Neural crest cell (in vitro differentiated cells): ENCODE data around the gene IMPACT. TPM values are rescaled to one million over a fixed set of nuclear protein-coding genes. Genes with fewer than 3 reads are reported as not detected.

Source experiments
- DNase-seq: peaks from one replicate; pipeline ENCODE4 v3.0.0; 2021; ENCODE audit warnings: low read depth, mixed read lengths, low spot score
- H3K27ac Mint-ChIP-seq: one replicate; pipeline ENCODE4 v1.8.0; 2021; ENCODE audit warnings: mild to moderate bottlenecking, mixed read lengths; ENCODE audit not compliant: unreplicated experiment
- H3K27me3 Mint-ChIP-seq: 2 replicates; pipeline ENCODE4 v1.8.0; 2021; ENCODE audit warnings: low read depth, mild to moderate bottlenecking, mixed read lengths
- H3K36me3 Mint-ChIP-seq: 2 replicates; pipeline ENCODE4 v1.8.0; 2021; ENCODE audit warnings: low read depth, mild to moderate bottlenecking, mixed read lengths
- H3K4me1 Mint-ChIP-seq: 2 replicates; pipeline ENCODE4 v1.8.0; 2021; ENCODE audit warnings: mixed read lengths
- H3K4me3 Mint-ChIP-seq: one replicate; pipeline ENCODE4 v1.8.0; 2021; ENCODE audit warnings: mild to moderate bottlenecking, mixed read lengths
- H3K9me3 Mint-ChIP-seq: 2 replicates; pipeline ENCODE4 v1.8.0; 2021; ENCODE audit warnings: mixed read lengths
- total RNA-seq: library from RNA; stranded (reverse); gene quantifications from 2 replicates; pipeline ENCODE4 v1.2.1, GENCODE V29; 2021
- TF ChIP-seq, protein P1 (sequence below): fragments of 200-600 bp; sonication (generic); conservative IDR thresholded peaks from 2 replicates; pipeline ENCODE4 v1.5.0; 2021; ENCODE audit warnings: antibody characterized with exemption, mild to moderate bottlenecking

The IMPACT gene
- total RNA-seq, 1 donor from 2014 or later, result 32.7 TPM

DNA sequence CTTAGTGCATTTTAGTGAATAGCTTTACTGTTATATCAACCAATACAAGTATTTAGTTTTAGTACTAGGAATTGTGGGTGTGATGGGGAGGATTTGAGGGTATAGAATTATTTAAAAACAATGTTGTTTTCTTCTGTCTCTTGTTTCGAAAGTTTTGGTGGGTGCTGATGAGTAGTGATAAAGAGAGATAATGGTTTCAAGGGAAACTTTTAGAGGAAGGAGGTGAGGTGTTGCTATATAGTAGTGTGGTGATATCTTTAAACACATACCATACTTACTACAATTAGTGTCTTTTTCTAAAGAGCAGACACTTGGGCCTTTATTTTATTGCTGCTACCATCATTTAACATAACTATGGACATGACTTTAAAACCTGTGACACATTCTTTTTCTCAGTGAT, 10.5 kb downstream of the IMPACT start:
- Mint-ChIP-seq H3K4me1 (no peaks in the 10 kb centered on the region), H3K9me3 (no peaks in the 10 kb centered on the region), H3K27me3 (no peaks in the 10 kb centered on the region), H3K4me3 (no peak overlapping the region), H3K27ac (no peak overlapping the region), H3K36me3 (peaks cover 31% of the 10 kb centered on the region)
- TF ChIP-seq, protein P1, sequence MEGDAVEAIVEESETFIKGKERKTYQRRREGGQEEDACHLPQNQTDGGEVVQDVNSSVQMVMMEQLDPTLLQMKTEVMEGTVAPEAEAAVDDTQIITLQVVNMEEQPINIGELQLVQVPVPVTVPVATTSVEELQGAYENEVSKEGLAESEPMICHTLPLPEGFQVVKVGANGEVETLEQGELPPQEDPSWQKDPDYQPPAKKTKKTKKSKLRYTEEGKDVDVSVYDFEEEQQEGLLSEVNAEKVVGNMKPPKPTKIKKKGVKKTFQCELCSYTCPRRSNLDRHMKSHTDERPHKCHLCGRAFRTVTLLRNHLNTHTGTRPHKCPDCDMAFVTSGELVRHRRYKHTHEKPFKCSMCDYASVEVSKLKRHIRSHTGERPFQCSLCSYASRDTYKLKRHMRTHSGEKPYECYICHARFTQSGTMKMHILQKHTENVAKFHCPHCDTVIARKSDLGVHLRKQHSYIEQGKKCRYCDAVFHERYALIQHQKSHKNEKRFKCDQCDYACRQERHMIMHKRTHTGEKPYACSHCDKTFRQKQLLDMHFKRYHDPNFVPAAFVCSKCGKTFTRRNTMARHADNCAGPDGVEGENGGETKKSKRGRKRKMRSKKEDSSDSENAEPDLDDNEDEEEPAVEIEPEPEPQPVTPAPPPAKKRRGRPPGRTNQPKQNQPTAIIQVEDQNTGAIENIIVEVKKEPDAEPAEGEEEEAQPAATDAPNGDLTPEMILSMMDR, result no peak
- DNase-seq, result no peak

DNA sequence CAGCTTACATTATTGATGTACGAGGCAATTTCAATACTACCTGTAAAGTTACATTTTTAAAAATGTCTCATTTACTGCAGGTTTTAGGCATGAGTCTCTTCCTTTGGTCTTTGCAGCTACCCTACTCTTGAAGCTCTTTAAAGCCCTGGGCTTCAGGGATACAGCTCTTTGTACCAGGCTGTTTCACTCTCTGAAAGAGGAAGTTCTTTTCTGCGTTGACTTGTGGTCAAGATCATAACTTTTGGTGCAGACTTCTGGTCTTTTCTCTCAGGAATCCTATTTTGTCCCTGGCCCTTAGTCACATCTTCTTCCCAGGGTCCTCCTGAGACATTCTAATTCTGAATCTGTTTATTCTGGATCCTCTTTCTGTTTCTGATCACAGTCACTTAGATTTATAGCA, 17.4 kb downstream of the IMPACT start:
- Mint-ChIP-seq H3K9me3 (no peaks in the 10 kb centered on the region), H3K36me3 (peaks cover 17% of the 10 kb centered on the region), H3K4me3 (no peak overlapping the region), H3K27ac (no peak overlapping the region), H3K4me1 (no peaks in the 10 kb centered on the region), H3K27me3 (no peaks in the 10 kb centered on the region)
- no peak for DNase-seq
- TF ChIP-seq, protein P1, result no peak

DNA sequence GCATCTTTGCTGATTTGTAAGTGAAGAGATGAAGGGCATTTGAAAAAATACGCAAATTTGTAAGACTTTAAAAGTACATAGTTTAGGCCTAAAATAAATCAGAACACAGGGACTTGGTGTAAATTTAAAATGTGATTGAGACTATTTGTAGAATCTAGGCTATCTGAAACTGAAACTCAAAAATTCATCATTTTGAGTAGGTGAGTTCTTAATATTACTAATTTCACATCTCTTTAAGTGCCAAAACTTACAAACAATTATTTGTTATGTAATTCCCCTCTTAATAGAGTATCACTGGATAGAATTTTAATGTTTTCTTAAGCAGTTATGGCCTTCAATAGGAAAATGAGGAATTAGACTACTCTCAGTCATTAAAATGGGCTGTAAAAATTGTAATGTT, 20.0 kb downstream of the IMPACT start:
- Mint-ChIP-seq H3K27me3 (no peaks in the 10 kb centered on the region), H3K36me3 (peaks cover 13% of the 10 kb centered on the region), H3K4me3 (no peak overlapping the region), H3K27ac (no peak overlapping the region), H3K9me3 (no peaks in the 10 kb centered on the region), H3K4me1 (no peaks in the 10 kb centered on the region)
- TF ChIP-seq, protein P1, result no peak
- no peak for DNase-seq

DNA sequence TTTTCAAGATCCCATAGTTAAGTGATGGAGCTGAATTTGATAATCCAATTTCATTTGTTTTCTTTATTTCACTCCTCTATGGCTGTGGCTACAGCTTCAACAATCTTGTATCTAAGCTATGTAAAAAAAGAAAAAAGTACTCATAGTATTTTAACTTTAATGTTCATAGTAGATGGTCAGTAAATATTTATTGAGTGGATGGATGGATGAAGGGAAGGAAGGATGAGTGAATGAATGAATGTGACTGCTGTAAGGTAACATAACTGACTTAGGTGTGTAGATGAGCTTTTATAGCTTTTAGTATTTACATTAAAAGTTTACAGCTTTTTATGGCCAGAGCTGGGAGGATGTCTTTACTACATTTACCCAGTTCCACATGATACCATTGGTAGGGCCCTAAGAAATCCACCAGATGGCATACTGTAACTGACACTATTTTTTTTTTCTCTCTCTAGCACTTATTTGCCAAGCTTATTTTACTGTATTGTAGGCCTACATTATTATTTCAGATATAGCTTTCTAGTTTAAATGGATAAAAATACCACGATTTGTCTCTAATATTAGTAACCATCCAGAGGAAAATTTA, 20.6 kb downstream of the IMPACT start:
- no peaks in the 10 kb centered on the region for H3K27me3 Mint-ChIP-seq
- H3K36me3 Mint-ChIP-seq, result peaks cover 11% of the 10 kb centered on the region
- no peak overlapping the region for H3K4me3 Mint-ChIP-seq
- H3K9me3 Mint-ChIP-seq, result no peaks in the 10 kb centered on the region
- no peaks in the 10 kb centered on the region for H3K4me1 Mint-ChIP-seq
- TF ChIP-seq, protein P1, result no peak
- DNase-seq, result no peak
- H3K27ac Mint-ChIP-seq, result no peak overlapping the region

DNA sequence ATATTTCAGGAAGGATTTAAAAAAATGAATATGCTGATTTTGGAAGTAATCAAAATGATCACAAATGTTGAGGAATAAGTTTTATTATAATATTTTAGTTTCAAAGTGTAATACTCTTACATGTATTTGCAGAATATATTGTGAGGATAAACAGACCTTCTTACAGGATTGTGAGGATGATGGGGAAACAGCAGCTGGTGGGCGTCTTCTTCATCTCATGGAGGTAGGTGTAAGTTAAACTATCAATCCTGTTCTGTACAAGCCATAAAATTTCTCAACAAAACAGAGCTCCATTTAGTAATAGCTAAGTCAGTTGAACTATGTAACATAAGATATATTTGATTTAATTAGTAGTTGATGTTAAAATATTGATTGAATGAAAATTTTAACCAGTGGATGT, 21.5 kb downstream of the IMPACT start:
- H3K36me3 Mint-ChIP-seq, result peaks cover 11% of the 10 kb centered on the region

More for the DNA sequence above, 21.5 kb downstream of the IMPACT start:
- TF ChIP-seq, protein P1, result no peak
- DNase-seq, result no peak
- Mint-ChIP-seq H3K27ac (no peak overlapping the region), H3K27me3 (no peaks in the 10 kb centered on the region), H3K4me1 (no peaks in the 10 kb centered on the region), H3K4me3 (no peak overlapping the region), H3K9me3 (no peaks in the 10 kb centered on the region)
